GM10266 (cell line): ENCODE results near the gene LRRC53.

Source experiments
- DNase-seq: peaks from one replicate; pipeline ENCODE4 v3.0.0; 2012; ENCODE audit errors: extremely low spot score
- TF ChIP-seq, protein P1 (sequence below): IDR thresholded peaks from 2 replicates; pipeline ENCODE4 v1.5.1; 2012; ENCODE audit warnings: mild to moderate bottlenecking, low read depth; ENCODE audit not compliant: control insufficient read depth, insufficient read depth; ENCODE audit errors: missing control alignments

The LRRC53 gene

DNA sequence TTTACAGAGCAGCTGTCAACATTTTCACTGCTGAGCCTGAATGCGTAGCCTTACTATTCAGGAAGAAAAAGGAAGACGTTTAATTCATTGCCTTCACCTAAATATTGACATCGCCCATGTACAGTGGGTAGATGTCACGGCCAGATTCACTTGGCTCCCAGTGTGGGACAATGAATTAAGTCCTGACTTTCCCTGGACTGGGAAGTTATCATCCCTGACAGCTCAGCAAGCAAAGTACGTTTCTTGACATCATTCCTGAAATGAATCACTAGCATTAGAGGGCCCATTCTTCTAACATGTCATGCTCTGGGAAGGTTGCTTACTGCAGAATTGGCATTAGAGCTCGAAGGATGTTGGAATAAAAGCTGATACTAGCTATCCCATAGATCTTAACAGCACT is 37.8 kb downstream of the LRRC53 start:
- no peak for DNase-seq
- TF ChIP-seq, protein P1, sequence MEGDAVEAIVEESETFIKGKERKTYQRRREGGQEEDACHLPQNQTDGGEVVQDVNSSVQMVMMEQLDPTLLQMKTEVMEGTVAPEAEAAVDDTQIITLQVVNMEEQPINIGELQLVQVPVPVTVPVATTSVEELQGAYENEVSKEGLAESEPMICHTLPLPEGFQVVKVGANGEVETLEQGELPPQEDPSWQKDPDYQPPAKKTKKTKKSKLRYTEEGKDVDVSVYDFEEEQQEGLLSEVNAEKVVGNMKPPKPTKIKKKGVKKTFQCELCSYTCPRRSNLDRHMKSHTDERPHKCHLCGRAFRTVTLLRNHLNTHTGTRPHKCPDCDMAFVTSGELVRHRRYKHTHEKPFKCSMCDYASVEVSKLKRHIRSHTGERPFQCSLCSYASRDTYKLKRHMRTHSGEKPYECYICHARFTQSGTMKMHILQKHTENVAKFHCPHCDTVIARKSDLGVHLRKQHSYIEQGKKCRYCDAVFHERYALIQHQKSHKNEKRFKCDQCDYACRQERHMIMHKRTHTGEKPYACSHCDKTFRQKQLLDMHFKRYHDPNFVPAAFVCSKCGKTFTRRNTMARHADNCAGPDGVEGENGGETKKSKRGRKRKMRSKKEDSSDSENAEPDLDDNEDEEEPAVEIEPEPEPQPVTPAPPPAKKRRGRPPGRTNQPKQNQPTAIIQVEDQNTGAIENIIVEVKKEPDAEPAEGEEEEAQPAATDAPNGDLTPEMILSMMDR = no peak

DNA sequence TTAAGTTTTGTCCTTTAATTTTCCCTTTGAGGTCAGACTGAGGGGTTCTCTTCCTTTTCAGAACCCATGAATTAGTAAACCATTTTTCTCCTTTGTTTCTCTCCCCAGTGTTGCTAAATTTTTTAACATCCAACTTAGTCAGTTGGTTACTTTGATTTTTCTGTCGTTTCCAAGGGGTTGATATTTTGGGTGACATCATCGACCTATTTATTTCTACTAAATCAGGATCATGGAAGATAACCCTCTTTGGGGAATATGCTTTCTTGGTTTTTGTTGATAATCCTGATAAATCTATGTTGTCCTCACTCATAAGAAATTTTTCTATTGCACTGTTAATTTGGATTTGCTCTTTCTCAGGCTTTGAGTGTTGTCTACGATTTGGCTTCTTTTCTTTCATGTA is 40.9 kb downstream of the LRRC53 start:
- DNase-seq = no peak
- TF ChIP-seq, protein P1 = no peak

DNA sequence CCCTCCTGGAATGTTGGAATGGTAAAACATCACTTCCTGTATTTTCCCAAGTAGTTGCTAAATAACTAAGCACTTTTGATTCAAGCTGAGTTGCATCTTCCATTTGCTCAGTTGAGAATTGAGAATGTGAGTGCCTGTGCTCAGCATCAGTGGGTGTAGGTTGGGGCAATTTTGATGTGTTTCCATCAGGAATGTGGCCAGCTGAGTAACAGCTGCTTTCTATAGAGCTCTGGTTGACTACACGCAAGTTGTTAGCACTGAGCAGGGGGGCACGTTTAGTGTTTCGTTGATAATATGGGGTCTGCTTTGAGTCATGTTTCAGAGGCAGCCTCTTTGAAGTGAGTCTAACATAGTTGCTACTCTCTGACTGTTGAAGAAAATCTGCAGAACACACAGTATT is 41.5 kb downstream of the LRRC53 start:
- TF ChIP-seq, protein P1 = no peak
- no peak for DNase-seq

DNA sequence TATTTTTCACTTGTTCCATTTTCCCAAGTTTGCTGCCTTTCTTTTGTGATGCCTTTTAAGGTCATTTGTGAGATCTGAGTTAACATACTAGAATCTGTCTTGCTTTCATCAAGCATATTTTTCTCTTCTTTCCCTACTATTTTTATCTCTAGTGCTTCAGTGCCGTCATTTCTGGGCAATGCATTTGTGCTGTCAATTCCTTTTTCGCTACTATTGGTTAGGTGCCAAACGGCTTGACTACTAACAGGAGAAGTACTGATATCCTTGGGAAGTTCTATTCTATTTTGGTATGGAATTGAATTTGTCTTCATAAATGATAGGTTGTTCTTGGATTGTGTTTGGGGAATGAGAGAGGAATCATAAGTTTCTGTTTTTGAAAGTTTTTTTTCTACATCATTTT is 42.2 kb downstream of the LRRC53 start:
- no peak for DNase-seq
- TF ChIP-seq, protein P1 = no peak

DNA sequence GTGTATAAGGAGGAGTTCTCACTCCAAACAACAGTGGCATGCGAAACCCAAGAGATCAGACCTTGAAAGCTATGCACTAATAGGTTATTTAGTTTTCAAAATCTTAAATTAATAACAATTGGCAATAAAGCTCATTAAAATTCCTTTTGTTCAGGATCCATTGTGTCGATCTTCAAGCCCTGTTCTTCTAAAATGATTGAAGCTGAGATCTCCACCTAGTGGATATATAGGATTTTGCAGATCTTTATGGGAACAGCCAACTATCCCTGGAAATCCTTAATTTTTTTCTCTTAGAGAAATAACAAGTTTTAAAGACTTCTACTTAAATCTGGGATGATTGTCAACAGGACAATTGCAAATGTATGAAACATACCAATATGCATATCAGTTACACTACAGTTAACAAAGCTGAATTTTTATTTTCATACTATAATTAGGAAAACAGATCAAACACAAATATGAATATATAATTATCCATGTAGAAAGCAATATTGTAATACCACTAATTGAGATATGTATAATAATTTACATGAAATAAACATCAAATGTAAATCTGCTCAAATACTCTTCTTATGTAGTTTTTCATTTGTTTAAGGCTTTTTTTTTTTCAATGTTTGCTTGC is 43.3 kb downstream of the LRRC53 start:
- TF ChIP-seq, protein P1 = peak; percentile 38
- peak; percentile 32 for DNase-seq

DNA sequence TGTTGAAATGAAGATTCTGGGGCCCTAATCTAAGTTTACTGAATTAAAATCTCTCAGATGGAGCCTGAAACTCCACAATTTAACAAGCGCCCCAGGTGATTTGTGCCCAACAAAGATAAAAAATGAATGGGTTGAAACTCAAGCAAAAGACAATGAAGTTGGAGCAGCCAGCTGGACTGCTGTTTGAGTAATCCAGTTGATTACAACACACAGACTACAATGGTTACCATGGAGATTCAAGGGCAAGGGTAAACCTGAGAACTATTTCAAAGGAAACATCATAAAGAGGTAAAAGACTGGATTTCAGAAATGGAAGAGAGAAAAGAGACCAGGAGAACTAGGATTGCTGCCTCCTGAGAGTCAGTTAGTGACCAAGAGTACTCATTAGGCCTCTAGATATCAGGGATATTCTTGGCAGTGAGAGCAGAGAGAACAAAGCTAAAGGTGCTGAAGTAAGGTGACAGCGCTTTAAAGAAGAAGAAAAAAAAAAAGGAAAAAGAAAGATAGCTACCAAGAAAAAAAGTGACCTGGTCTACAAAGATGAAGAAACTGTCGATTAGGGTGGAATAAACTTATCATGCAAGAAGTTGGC is 44.5 kb downstream of the LRRC53 start:
- TF ChIP-seq, protein P1 = no peak
- no peak for DNase-seq

DNA sequence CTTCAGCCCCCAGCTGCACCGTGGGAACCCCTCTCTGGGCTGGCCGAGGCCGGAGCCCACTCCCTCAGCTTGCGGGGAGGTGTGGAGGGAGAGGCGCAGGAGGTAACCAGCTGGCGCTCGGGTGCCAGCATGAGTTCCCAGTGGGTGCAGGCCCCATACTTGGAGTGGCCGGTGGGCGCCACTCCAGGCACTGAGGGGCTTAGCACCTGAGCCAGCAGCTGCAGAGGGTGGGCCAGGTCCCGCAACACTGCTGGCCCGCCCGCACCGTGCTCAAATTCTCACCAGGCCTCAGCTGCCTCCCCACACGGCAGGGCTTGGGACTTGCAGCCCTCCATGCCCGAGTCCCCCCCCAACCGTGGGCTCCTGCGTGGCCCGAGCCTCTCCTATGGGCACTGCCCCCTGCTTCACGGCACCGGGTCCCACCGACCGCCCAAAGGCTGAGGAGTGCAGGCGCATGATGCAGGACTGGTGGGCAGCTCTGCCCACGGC is 47.2 kb downstream of the LRRC53 start:
- no peak for DNase-seq
- TF ChIP-seq, protein P1 = no peak
